LNCAP (cell line): ENCODE measurements around the gene PRKG1.

ENCODE experiments used
- TF ChIP-seq, protein P1 (sequence below): fragments of 450-650 bp; IDR thresholded peaks from 2 replicates; pipeline ENCODE4 v1.5.1; 2017; ENCODE audit warnings: mild to moderate bottlenecking

The PRKG1 gene

GRCh38 chr10:51224671-51225161 is 150.4 kb downstream of the PRKG1 start:
- TF ChIP-seq, protein P1, sequence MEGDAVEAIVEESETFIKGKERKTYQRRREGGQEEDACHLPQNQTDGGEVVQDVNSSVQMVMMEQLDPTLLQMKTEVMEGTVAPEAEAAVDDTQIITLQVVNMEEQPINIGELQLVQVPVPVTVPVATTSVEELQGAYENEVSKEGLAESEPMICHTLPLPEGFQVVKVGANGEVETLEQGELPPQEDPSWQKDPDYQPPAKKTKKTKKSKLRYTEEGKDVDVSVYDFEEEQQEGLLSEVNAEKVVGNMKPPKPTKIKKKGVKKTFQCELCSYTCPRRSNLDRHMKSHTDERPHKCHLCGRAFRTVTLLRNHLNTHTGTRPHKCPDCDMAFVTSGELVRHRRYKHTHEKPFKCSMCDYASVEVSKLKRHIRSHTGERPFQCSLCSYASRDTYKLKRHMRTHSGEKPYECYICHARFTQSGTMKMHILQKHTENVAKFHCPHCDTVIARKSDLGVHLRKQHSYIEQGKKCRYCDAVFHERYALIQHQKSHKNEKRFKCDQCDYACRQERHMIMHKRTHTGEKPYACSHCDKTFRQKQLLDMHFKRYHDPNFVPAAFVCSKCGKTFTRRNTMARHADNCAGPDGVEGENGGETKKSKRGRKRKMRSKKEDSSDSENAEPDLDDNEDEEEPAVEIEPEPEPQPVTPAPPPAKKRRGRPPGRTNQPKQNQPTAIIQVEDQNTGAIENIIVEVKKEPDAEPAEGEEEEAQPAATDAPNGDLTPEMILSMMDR: no peak

GRCh38 chr10:51227897-51228713 is 153.8 kb downstream of the PRKG1 start:
- TF ChIP-seq, protein P1: no peak

GRCh38 chr10:51228714-51229100 is 154.4 kb downstream of the PRKG1 start:
- TF ChIP-seq, protein P1: no peak

- TF ChIP-seq, protein P1: no peak
These were observed 156.7 kb downstream of the PRKG1 start for GRCh38 chr10:51230887-51231585.

DNA sequence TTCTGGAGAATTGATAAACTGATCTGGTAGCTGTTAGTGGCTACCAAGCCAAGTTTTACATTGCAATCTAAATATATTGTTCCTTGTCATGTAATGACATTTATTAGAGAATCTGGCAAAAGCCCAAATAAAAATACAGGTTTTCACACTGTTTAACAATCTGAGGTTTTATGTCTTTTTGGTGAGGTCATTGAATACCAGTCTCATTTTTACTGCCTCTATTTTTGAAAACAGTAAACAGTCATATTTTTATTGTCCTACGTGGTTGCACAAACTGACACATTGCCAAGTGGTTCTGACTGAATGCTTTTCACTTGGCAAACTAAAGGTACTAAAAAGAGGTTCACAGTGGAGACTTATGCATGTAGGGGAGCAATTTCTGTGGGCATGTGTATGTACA is 157.5 kb downstream of the PRKG1 start:
- TF ChIP-seq, protein P1: no peak

DNA sequence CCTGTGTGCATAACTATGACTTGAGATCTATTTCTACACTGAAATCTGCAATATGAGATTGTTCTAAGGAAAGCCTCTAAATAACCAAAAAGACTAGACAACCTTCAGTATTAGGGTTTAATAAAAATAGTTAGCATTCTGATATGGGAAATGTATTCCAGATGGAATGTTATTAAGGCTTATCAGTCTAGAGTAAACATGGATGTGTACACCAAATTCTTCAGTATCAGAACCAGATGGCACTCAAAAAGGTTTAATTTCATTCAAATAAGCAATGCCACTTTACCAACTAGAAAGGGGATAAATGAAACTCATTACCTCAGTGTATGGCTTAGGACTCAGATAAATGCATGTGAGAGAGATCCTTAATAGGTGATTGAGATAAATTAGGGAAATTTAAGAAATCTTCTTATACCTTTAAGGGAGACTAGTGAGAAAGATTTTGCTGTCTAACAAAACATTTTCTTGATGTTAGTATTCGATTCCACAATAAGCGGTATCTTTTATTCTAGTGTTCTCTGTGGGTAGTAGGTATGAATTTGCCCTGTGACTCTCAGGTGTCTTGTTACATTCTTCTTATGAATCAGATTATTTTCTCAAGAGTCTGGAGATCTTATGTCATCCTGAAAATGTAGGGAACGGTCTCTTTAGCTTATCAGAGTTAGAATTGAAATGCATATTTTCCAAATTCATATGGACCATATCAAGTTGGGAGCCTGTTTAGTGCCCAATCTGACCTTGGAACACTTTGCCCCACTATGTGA is 159.2 kb downstream of the PRKG1 start:
- TF ChIP-seq, protein P1: no peak

- TF ChIP-seq, protein P1: no peak
These were observed 161.6 kb downstream of the PRKG1 start for GRCh38 chr10:51235865-51236264.
